Stomach smooth muscle (tissue), 2 donors: Measurements from ENCODE around the gene HTR6.

Source experiments
- H3K27ac ChIP-seq: one replicate; pipeline ENCODE4 v1.7.0; 2013; ENCODE audit warnings: mild to moderate bottlenecking, low read length, inconsistent platforms
- H3K27me3 ChIP-seq, 2 donors: one replicate each; pipeline ENCODE4 v1.7.0; 2013; ENCODE audit warnings: low read length in 2 of 2; ENCODE audit not compliant: insufficient read depth in 2 of 2, control insufficient read depth in 1 of 2
- H3K36me3 ChIP-seq, 2 donors: one replicate each; pipeline ENCODE4 v1.7.0; 2013; ENCODE audit warnings: low read length in 2 of 2; ENCODE audit not compliant: control insufficient read depth in 2 of 2, insufficient read depth in 2 of 2
- H3K4me1 ChIP-seq: one replicate; pipeline ENCODE4 v1.7.0; 2013; ENCODE audit warnings: low read length; ENCODE audit not compliant: control insufficient read depth, insufficient read depth
- H3K4me3 ChIP-seq, 2 donors: one replicate each; pipeline ENCODE4 v1.7.0; 2013; ENCODE audit warnings: low read length in 2 of 2
- H3K9ac ChIP-seq, 2 donors: one replicate each; pipeline ENCODE4 v1.7.0; 2013; ENCODE audit warnings: low read length in 2 of 2, mild to moderate bottlenecking in 1 of 2
- H3K9me3 ChIP-seq, 2 donors: one replicate each; pipeline ENCODE4 v1.7.0; 2013; ENCODE audit warnings: low read length in 2 of 2; ENCODE audit not compliant: control insufficient read depth in 2 of 2
- donor health status: healthy.
- donor health status: Pancreatic carcinoma.

HTR6 gene

DNA sequence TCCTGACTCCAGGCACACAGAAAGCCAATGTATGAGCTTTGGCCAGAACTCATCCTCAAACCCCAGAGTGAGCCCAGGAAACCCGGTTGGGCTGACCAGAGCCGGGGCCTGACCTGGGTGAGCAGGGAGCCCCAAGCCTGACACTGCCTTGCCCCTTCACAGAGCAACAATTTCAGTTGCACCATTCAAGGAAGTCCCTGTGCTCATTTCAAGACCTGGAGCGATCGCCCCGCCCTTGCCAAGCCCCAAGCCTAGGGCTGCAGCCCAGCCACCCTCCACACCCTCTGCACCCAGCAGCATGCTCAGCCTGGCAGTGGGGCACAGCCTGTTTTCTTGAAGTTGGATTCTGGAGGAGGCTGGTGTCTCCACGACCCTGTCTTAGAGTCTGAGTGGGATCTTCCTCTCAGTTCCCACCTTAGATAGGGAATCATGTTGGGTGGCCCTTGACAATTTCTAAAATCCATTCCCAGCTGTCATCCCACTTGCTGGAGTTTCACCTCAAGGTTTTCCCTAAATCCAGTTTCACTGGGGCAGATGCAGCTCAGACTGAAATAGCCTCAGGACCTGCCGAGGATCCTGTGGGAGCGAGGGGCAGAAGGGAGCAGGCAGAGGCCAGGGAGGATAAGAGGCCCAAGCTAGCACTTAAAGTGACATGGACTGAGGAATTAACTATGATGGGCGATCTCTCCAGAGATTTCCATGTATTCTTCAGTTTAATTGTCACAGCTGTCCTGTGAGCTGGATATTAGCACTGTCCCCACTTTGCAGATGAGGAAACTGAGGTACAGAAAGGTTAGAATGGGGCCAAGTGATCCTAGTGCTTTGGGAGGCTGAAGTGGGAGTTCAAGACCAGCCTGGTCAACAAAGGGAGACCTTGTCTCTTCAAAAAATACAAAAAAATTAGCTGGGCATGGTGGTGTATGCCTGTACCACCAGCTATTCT lies 18.0 kb upstream of the HTR6 start:
- Histone ChIP-seq H3K27me3 (no peaks in the 10 kb centered on the region), H3K4me3 (peak overlapping the region; percentile 84 to 93), H3K9ac (peak overlapping the region; percentile 32 to 60), H3K27ac (peak overlapping the region; percentile 83), H3K4me1 (peaks cover 64% of the 10 kb centered on the region), H3K9me3 (no peaks in the 10 kb centered on the region), H3K36me3 (no peaks in the 10 kb centered on the region)

DNA sequence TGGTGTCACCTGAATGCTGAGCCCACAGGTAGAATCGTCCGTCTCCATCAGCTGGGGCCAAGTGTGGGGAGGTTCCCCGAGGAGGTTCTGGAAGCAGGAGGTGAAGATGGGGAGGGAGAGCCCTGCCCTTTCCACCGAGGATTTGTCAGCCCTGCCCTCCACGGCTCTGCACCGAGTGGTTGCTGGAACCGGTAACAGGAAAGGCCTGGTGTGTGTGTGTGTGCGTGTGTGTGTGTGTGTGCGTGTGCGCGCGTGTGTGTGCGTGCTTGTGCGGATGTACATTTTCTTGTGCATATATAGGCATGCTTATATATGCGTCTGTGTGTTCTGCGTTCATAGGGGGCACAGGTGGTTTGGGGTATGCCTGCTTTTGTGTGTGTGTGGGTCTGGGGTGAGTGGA lies 17.0 kb upstream of the HTR6 start:
- no peaks in the 10 kb centered on the region for H3K9me3 ChIP-seq
- peak overlapping the region in 1 of 2 donors; percentile 21 for H3K9ac ChIP-seq
- peaks cover 70% of the 10 kb centered on the region for H3K4me1 ChIP-seq
- H3K27me3 ChIP-seq, result no peaks in the 10 kb centered on the region
- no peaks in the 10 kb centered on the region for H3K36me3 ChIP-seq
- H3K4me3 ChIP-seq, result peak overlapping the region in 1 of 2 donors; percentile 40
- H3K27ac ChIP-seq, result peak overlapping the region; percentile 55

DNA sequence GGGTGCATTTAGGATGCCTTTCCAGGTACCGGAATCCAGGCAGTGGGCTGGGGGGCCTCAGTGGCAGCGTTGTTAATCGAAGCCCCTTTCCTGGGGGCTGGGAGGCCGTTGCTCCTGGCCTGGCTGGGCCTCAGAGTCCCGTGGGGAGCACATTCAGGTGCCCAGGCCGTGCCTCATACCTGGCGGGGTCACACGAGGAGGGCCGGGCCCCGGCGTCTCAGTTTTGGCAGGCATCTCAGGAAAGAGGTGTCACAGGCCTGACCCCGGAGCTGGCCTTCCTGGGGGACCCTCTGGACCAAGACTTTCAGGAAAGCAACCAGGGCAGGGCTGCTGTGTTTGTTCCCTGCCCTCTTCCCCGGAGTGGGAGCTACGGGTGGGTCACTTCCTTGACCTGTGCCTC lies 16.4 kb upstream of the HTR6 start:
- Histone ChIP-seq H3K27ac (peak overlapping the region; percentile 55), H3K27me3 (no peaks in the 10 kb centered on the region), H3K4me3 (peak overlapping the region in 1 of 2 donors; percentile 29), H3K36me3 (no peaks in the 10 kb centered on the region), H3K9me3 (no peaks in the 10 kb centered on the region), H3K4me1 (peaks cover 67% of the 10 kb centered on the region), H3K9ac (no peak overlapping the region)

GRCh38 chr1:19648689-19649088 lies 16.0 kb upstream of the HTR6 start:
- peaks cover 67% of the 10 kb centered on the region for H3K4me1 ChIP-seq
- no peaks in the 10 kb centered on the region for H3K9me3 ChIP-seq
- H3K4me3 ChIP-seq, result no peak overlapping the region
- peak overlapping the region; percentile 55 for H3K27ac ChIP-seq
- H3K9ac ChIP-seq, result no peak overlapping the region
- no peaks in the 10 kb centered on the region for H3K36me3 ChIP-seq
- no peaks in the 10 kb centered on the region for H3K27me3 ChIP-seq

- no peaks in the 10 kb centered on the region for H3K27me3 ChIP-seq
- H3K36me3 ChIP-seq, result peaks cover 1 to 6% of the 10 kb centered on the region in 2 donors
- H3K4me1 ChIP-seq, result peaks cover 66% of the 10 kb centered on the region
- peak overlapping the region; percentile 64 for H3K27ac ChIP-seq
- peak overlapping the region; percentile 30 to 69 for H3K9ac ChIP-seq
- peak overlapping the region in 1 of 2 donors; percentile 55 for H3K4me3 ChIP-seq
- no peaks in the 10 kb centered on the region for H3K9me3 ChIP-seq
These were observed 14.1 kb upstream of the HTR6 start for GRCh38 chr1:19650416-19651140.

DNA sequence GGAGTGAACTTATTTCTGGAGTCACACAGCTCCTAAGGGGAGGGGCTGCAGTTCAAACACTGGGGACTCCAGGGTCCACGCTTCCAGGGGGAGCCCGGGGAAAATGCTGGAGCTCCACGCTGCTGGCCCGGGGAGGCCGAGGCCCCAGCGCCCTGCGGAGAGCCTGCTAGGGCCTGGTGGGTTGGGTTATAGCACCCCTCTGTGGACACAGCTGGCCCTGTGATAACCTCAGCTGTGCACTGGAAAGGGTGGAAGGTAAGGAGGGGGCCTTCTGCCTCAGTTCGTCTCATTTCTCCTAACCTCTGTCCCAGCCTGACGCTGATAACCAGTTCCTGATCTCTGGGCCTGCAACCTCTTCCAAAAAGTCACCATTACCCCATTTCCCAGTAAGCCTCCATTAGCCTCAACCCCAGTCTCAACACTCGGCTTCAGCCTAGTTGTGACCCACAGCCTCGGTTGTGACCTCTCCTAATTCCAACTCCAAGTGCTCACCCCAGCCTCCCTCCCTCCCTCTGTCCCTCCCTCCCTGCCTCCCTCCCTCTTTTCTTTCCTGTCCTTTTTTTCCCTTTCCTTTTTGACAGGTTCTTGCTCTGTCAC lies 13.4 kb upstream of the HTR6 start:
- H3K9ac ChIP-seq, result peak overlapping the region; percentile 30 to 69

GRCh38 chr1:19654386-19654785 lies 10.3 kb upstream of the HTR6 start:
- H3K27me3 ChIP-seq, result no peaks in the 10 kb centered on the region
- no peaks in the 10 kb centered on the region for H3K9me3 ChIP-seq
- no peak overlapping the region for H3K4me3 ChIP-seq
- H3K27ac ChIP-seq, result no peak overlapping the region
- H3K4me1 ChIP-seq, result peaks cover 38% of the 10 kb centered on the region
- H3K36me3 ChIP-seq, result peaks cover 6 to 11% of the 10 kb centered on the region in 2 donors
- H3K9ac ChIP-seq, result no peak overlapping the region

More for the DNA sequence above, 13.4 kb upstream of the HTR6 start:
- peak overlapping the region; percentile 64 for H3K27ac ChIP-seq
- no peaks in the 10 kb centered on the region for H3K9me3 ChIP-seq
- H3K36me3 ChIP-seq, result peaks cover 6 to 7% of the 10 kb centered on the region in 2 donors
- peaks cover 62% of the 10 kb centered on the region for H3K4me1 ChIP-seq
- no peaks in the 10 kb centered on the region for H3K27me3 ChIP-seq
- H3K4me3 ChIP-seq, result peak overlapping the region in 1 of 2 donors; percentile 55

- Histone ChIP-seq H3K9ac (no peak overlapping the region), H3K27ac (no peak overlapping the region), H3K4me3 (no peak overlapping the region), H3K27me3 (no peaks in the 10 kb centered on the region), H3K9me3 (no peaks in the 10 kb centered on the region), H3K4me1 (peaks cover 39% of the 10 kb centered on the region), H3K36me3 (peaks cover 6 to 11% of the 10 kb centered on the region in 2 donors)
These were observed 9.6 kb upstream of the HTR6 start for GRCh38 chr1:19654886-19655717.

- no peak overlapping the region for H3K9ac ChIP-seq
- peaks cover 6 to 11% of the 10 kb centered on the region in 2 donors for H3K36me3 ChIP-seq
- H3K27me3 ChIP-seq, result no peaks in the 10 kb centered on the region
- no peak overlapping the region for H3K27ac ChIP-seq
- peaks cover 33% of the 10 kb centered on the region for H3K4me1 ChIP-seq
- no peaks in the 10 kb centered on the region for H3K9me3 ChIP-seq
- no peak overlapping the region for H3K4me3 ChIP-seq
These were observed 9.0 kb upstream of the HTR6 start for GRCh38 chr1:19655718-19656080.
